HCT116 (cell line): ENCODE measurements around the gene LRRC53. TPM values are rescaled to one million over a fixed set of nuclear protein-coding genes. Genes with fewer than 3 reads are reported as not detected.

Experiments used
- ATAC-seq: fragments of 200-7000 bp; cut with Tn5 transposase; 2 replicates; pipeline ENCODE4 v1.9.1; 2020; ENCODE audit warnings: mild to moderate bottlenecking, moderate library complexity
- BruUV-seq: library from RNA; stranded (reverse); fragments of 400-500 nt; replicated peaks from 2 replicates; lab custom pipeline; 2021; lab: Mats Ljungman, UMichigan
- CTCF ChIA-PET: fragments of 300-600 bp; sonication (Branson Sonifier 250); formaldehyde crosslinking; loops from one replicate; lab custom pipeline; 2021; ENCODE audit warnings: antibody characterized with exemption; lab: Charles Lee
- POLR2A ChIA-PET: fragments of 300-600, 350-600 bp; sonication (Branson Sonifier 250); formaldehyde crosslinking; loops from one replicate; lab custom pipeline; 2021; ENCODE audit warnings: antibody characterized with exemption; lab: Charles Lee
- RAD21 ChIA-PET, 2 experiments: fragments of 300-600 bp; sonication (Branson Sonifier 250); formaldehyde crosslinking; loops; one replicate each; lab custom pipeline; 2023; ENCODE audit warnings: low total read pairs in 2 of 2; ENCODE audit not compliant: uncharacterized antibody in 2 of 2, unreplicated experiment in 2 of 2, low non-redundant PET in 1 of 2; lab: Charles Lee
- DNase-seq: peaks from one replicate; pipeline ENCODE4 v3.0.0-alpha.2; 2010; ENCODE audit warnings: low read depth, low spot score
- H2AFZ ChIP-seq: fragments of 200-600 bp; shearing (Covaris generic), sonication (generic); 2 replicates; pipeline ENCODE4 v1.6.1; 2017; ENCODE audit warnings: low read depth, mixed run types, mixed read lengths, antibody characterized with exemption, low read length; ENCODE audit not compliant: poor library complexity, severe bottlenecking
- H3K27ac ChIP-seq: 2 replicates; pipeline ENCODE4 v1.5.1; 2012; ENCODE audit warnings: low read depth, low read length
- H3K27me3 ChIP-seq: fragments of 200-600 bp; sonication (generic); 2 replicates; pipeline ENCODE4 v1.6.1; 2016; ENCODE audit warnings: mixed run types, low read length, mixed read lengths; ENCODE audit not compliant: insufficient read depth
- H3K36me3 ChIP-seq, 2 experiments: fragments of 200-500 bp in 1 of 2; fragments of 200-600 bp in 1 of 2; sonication (Bioruptor generic) in 1 of 2; sonication (generic) in 1 of 2; 2 replicates each; pipeline versions ENCODE4 v1.5.1 to v1.6.1; 2014 to 2016; ENCODE audit warnings: low read length in 2 of 2, inconsistent platforms in 1 of 2, mixed read lengths in 1 of 2, mixed run types in 1 of 2; ENCODE audit not compliant: insufficient read depth in 2 of 2, control insufficient read depth in 1 of 2
- H3K4me1 ChIP-seq, 2 experiments: fragments of 200-600 bp in 1 of 2; sonication (generic) in 1 of 2; 2 replicates each; pipeline versions ENCODE4 v1.5.1 to v1.6.1; 2012 to 2017; ENCODE audit warnings: low read length in 2 of 2, inconsistent platforms in 1 of 2, mild to moderate bottlenecking in 1 of 2, mixed read lengths in 1 of 2, mixed run types in 1 of 2, moderate library complexity in 1 of 2; ENCODE audit not compliant: insufficient read depth in 2 of 2, control insufficient read depth in 1 of 2
- H3K4me2 ChIP-seq: fragments of 200-600 bp; sonication (generic); 2 replicates; pipeline ENCODE4 v1.6.1; 2017; ENCODE audit warnings: mixed run types, low read length, mixed read lengths
- H3K4me3 ChIP-seq, 2 experiments: fragments of 200-600 bp in 1 of 2; sonication (generic) in 1 of 2; replicated peaks in 1 of 2; 2 replicates each; pipeline ENCODE4 v1.5.1; 2011 to 2016; ENCODE audit warnings: low read length in 2 of 2, control low read depth in 1 of 2, low read depth in 1 of 2, mild to moderate bottlenecking in 1 of 2, mixed read lengths in 1 of 2, mixed run types in 1 of 2
- H3K79me2 ChIP-seq: fragments of 200-600 bp; sonication (generic); 2 replicates; pipeline ENCODE4 v1.6.1; 2017; ENCODE audit warnings: mild to moderate bottlenecking, mixed run types, low read length, moderate library complexity, mixed read lengths; ENCODE audit not compliant: insufficient read depth
- H3K9ac ChIP-seq: fragments of 200-600 bp; sonication (generic); 2 replicates; pipeline ENCODE4 v1.6.1; 2016; ENCODE audit warnings: low read length, mixed read lengths
- H3K9me2 ChIP-seq: fragments of 200-600 bp; sonication (generic), shearing (Covaris generic); 2 replicates; pipeline ENCODE4 v1.6.1; 2017; ENCODE audit warnings: mixed run types, mild to moderate bottlenecking, moderate library complexity; ENCODE audit not compliant: insufficient read depth
- H3K9me3 ChIP-seq, 2 experiments: fragments of 200-500 bp in 1 of 2; fragments of 200-600 bp in 1 of 2; sonication (Bioruptor generic) in 1 of 2; sonication (generic) in 1 of 2; 2 replicates each; pipeline ENCODE4 v1.6.1; 2014 to 2017; ENCODE audit warnings: low read length in 2 of 2, mixed read lengths in 2 of 2, inconsistent platforms in 1 of 2, low read depth in 1 of 2, mild to moderate bottlenecking in 1 of 2, mixed run types in 1 of 2, moderate library complexity in 1 of 2; ENCODE audit not compliant: control insufficient read depth in 1 of 2, insufficient read depth in 1 of 2
- H4K20me1 ChIP-seq: fragments of 200-600 bp; sonication (generic), shearing (Covaris generic); 2 replicates; pipeline ENCODE4 v1.6.1; 2017; ENCODE audit warnings: mixed run types, mild to moderate bottlenecking, moderate library complexity; ENCODE audit not compliant: insufficient read depth
- CEBPB ChIP-seq: IDR thresholded peaks from 2 replicates; pipeline ENCODE4 v1.6.1; 2012; ENCODE audit warnings: low read depth
- CTCF ChIP-seq, 3 experiments: fragments of 200-600 bp in 1 of 3; sonication (generic) in 1 of 3; IDR thresholded peaks in 2 of 3; conservative IDR thresholded peaks in 1 of 3; 2 replicates each; pipeline ENCODE4 v1.5.1; 2012 to 2017; ENCODE audit warnings: low read depth in 2 of 3, low read length in 2 of 3, antibody characterized with exemption in 1 of 3, borderline replicate concordance in 1 of 3, control low read depth in 1 of 3, mild to moderate bottlenecking in 1 of 3, mixed read lengths in 1 of 3, mixed run types in 1 of 3, moderate library complexity in 1 of 3; ENCODE audit not compliant: insufficient read depth in 1 of 3
- ELF1 ChIP-seq: IDR thresholded peaks from 2 replicates; pipeline ENCODE4 v1.6.1; 2012; ENCODE audit warnings: low read depth, borderline replicate concordance
- EZH2 ChIP-seq: fragments of 200-600 bp; sonication (generic); IDR thresholded peaks from 2 replicates; pipeline ENCODE4 v1.6.1; 2017; ENCODE audit warnings: antibody characterized with exemption, mixed run types
- EZH2phosphoT487 ChIP-seq: fragments of 200-600 bp; IDR thresholded peaks from 2 replicates; pipeline ENCODE4 v1.6.1; 2018; ENCODE audit warnings: antibody characterized with exemption, borderline replicate concordance
- FOSL1 ChIP-seq: IDR thresholded peaks from 2 replicates; pipeline ENCODE4 v1.6.1; 2012; ENCODE audit warnings: low read depth
- JUND ChIP-seq: IDR thresholded peaks from 2 replicates; pipeline ENCODE4 v1.6.1; 2012
- POLR2AphosphoS5 ChIP-seq: IDR thresholded peaks from 2 replicates; pipeline ENCODE4 v1.6.1; 2011; ENCODE audit warnings: mild to moderate bottlenecking, low read depth, low read length, moderate library complexity
- RAD21 ChIP-seq: IDR thresholded peaks from 2 replicates; pipeline ENCODE4 v1.6.1; 2012; ENCODE audit warnings: low read depth, mild to moderate bottlenecking
- SIN3A ChIP-seq: IDR thresholded peaks from 2 replicates; pipeline ENCODE4 v1.6.1; 2012; ENCODE audit warnings: low read depth
- SP1 ChIP-seq: IDR thresholded peaks from 2 replicates; pipeline ENCODE4 v1.6.1; 2012; ENCODE audit warnings: low read depth
- SRF ChIP-seq: IDR thresholded peaks from 2 replicates; pipeline ENCODE4 v1.6.1; 2012; ENCODE audit warnings: low read depth
- YY1 ChIP-seq: IDR thresholded peaks from 2 replicates; pipeline ENCODE4 v1.6.1; 2011; ENCODE audit warnings: low read length, low read depth, moderate library complexity, mild to moderate bottlenecking; ENCODE audit not compliant: insufficient replicate concordance; ENCODE audit errors: extremely low read depth
- ZBTB33 ChIP-seq: IDR thresholded peaks from 2 replicates; pipeline ENCODE4 v1.6.1; 2011; ENCODE audit warnings: mild to moderate bottlenecking, low read length, moderate library complexity; ENCODE audit not compliant: insufficient replicate concordance; ENCODE audit errors: extremely low read depth
- ZNF274 ChIP-seq: fragments of 200-500 bp; sonication (Bioruptor generic); IDR thresholded peaks from 2 replicates; pipeline ENCODE4 v1.6.1; 2014; ENCODE audit warnings: mild to moderate bottlenecking, low read depth, low read length, inconsistent platforms
- intact Hi-C: fragments of 100-400 bp; cut with micrococcal nuclease; formaldehyde crosslinking; loops from 2 replicates; pipeline ENCODE4 v1.10.0; 2022
- total RNA-seq: library from RNA; stranded (reverse); gene quantifications from one replicate; pipeline ENCODE4 v1.2.1, GENCODE V29; 2021; ENCODE audit not compliant: unreplicated experiment

LRRC53 gene
- total RNA-seq, 1 experiment from 2014 or later: not detected

GRCh38 chr1:74455390-74455789, 57.0 kb downstream of the LRRC53 start:
- DNase-seq (no peak), ATAC-seq (no peak)
- ChIA-PET RAD21 (no interaction called here), POLR2A (no interaction called here), CTCF (no interaction called here)
- no peaks in the 10 kb centered on the region for H4K20me1 ChIP-seq
- intact Hi-C loops: no loop called here
- no peaks in the 10 kb centered on the region for H3K4me1 ChIP-seq
- H3K27me3 ChIP-seq: 0 out of 2 replicates have a peak, but pooled peaks cover 3% of the 10 kb centered on the region
- no peak overlapping the region for H2AFZ ChIP-seq
- no peak overlapping the region for H3K4me2 ChIP-seq
- no peak overlapping the region for H3K27ac ChIP-seq
- no peaks in the 10 kb centered on the region for H3K9me3 ChIP-seq
- TF ChIP-seq RAD21 (no peak), SRF (no peak), ZNF274 (no peak), CEBPB (no peak), SP1 (no peak), ELF1 (no peak), JUND (no peak), SIN3A (no peak), YY1 (no peak), POLR2AphosphoS5 (no peak), EZH2 (no peak), FOSL1 (no peak)
- BruUV-seq: no TSS peak
- no peak overlapping the region for H3K9ac ChIP-seq
- no peaks in the 10 kb centered on the region for H3K79me2 ChIP-seq
- no peaks in the 10 kb centered on the region for H3K9me2 ChIP-seq
- H3K36me3 ChIP-seq: no peaks in the 10 kb centered on the region
- no peak overlapping the region for H3K4me3 ChIP-seq

GRCh38 chr1:74453277-74453676, 59.1 kb downstream of the LRRC53 start:
- Histone ChIP-seq H2AFZ (no peak overlapping the region), H3K27ac (no peak overlapping the region), H3K36me3 (no peaks in the 10 kb centered on the region), H3K27me3 (0 out of 2 replicates have a peak, but pooled peaks cover 3% of the 10 kb centered on the region), H3K9me3 (no peaks in the 10 kb centered on the region), H3K4me2 (no peak overlapping the region), H3K4me3 (no peak overlapping the region), H3K9me2 (no peaks in the 10 kb centered on the region), H3K9ac (no peak overlapping the region), H4K20me1 (no peaks in the 10 kb centered on the region), H3K4me1 (no peaks in the 10 kb centered on the region), H3K79me2 (no peaks in the 10 kb centered on the region)
- ChIA-PET RAD21 (no interaction called here), CTCF (no interaction called here), POLR2A (no interaction called here)
- ATAC-seq (no peak), DNase-seq (no peak)
- no TSS peak for BruUV-seq
- TF ChIP-seq POLR2AphosphoS5 (no peak), SP1 (no peak), CTCF (IDR thresholded peaks at IDR 0.05 in 2 of 3, conservative IDR thresholded peaks at IDR 0.05 in 1 of 3; ENCODE audit: borderline replicate concordance in 1 of 3, insufficient read depth in 1 of 3, low read depth in 2 of 3, low read length in 2 of 3) (no peak), ZBTB33 (no peak), SIN3A (no peak), EZH2phosphoT487 (no peak)
- intact Hi-C loops: no loop called here
